ENCODE data around the gene MAP3K19.

GRCh38 chr2:135091681-135092080, 44.4 kb upstream of the MAP3K19 start:
- no peak for TF ChIP-seq CREM (IDR thresholded peaks at IDR 0.05; ENCODE audit: low read depth)
- no peak for TF ChIP-seq CHD2 (IDR thresholded peaks at IDR 0.05; ENCODE audit: borderline replicate concordance, low read depth, low read length)
- TF ChIP-seq CTCF (IDR thresholded peaks at IDR 0.05 in 2 of 3, conservative IDR thresholded peaks at IDR 0.05 in 1 of 3; ENCODE audit: control insufficient read depth in 2 of 3, extremely low read depth in 1 of 3, insufficient read depth in 1 of 3, low read depth in 3 of 3, low read length in 3 of 3), result no peak
- no peak for TF ChIP-seq POLR2AphosphoS5 (IDR thresholded peaks at IDR 0.05; ENCODE audit: low read length)
- TF ChIP-seq KAT2A (conservative IDR thresholded peaks at IDR 0.05; ENCODE audit: control insufficient read depth, low read depth, low read length), result no peak
- no peak for TF ChIP-seq FOXK2 (IDR thresholded peaks at IDR 0.05)
- no peak for TF ChIP-seq POLR2A (IDR thresholded peaks at IDR 0.05; ENCODE audit: low read depth, low read length)
- TF ChIP-seq STAT1 (conservative IDR thresholded peaks at IDR 0.05), result no peak
- TF ChIP-seq RCOR1 (conservative IDR thresholded peaks at IDR 0.05; ENCODE audit: low read depth, low read length), result no peak
- no peak for TF ChIP-seq BRCA1 (IDR thresholded peaks at IDR 0.05; ENCODE audit: low read depth, low read length)

All from GM12878 (cell line).